BJ (cell line): ENCODE measurements around the gene LIX1. TPM values are rescaled to one million over a fixed set of nuclear protein-coding genes. Genes with fewer than 3 reads are reported as not detected.

Source experiments
- CTCF ChIA-PET: fragments of 350-600 bp; formaldehyde crosslinking; extraction: SDS; loops from one replicate; lab custom pipeline; 2021; ENCODE audit warnings: antibody characterized with exemption, inconsistent platforms; lab: Yijun Ruan, JAX
- POLR2A ChIA-PET: fragments of 300-600 bp; sonication (Branson Sonifier 250); formaldehyde crosslinking; extraction: SDS; loops from one replicate; lab custom pipeline; 2021; ENCODE audit warnings: antibody characterized with exemption; lab: Charles Lee
- DNase-seq: peaks from one replicate; pipeline ENCODE4 v3.0.0-alpha.2; 2011; ENCODE audit warnings: low read depth
- H3K27me3 ChIP-seq: 2 replicates; pipeline ENCODE4 v1.6.0; 2011; ENCODE audit warnings: low read length; ENCODE audit not compliant: control insufficient read depth, insufficient read depth
- H3K36me3 ChIP-seq: 2 replicates; pipeline ENCODE4 v1.5.1; 2011; ENCODE audit warnings: low read length; ENCODE audit not compliant: control insufficient read depth, insufficient read depth
- H3K4me3 ChIP-seq: 2 replicates; pipeline ENCODE4 v1.5.1; 2011; ENCODE audit warnings: low read depth, mild to moderate bottlenecking, control low read depth, low read length
- polyA plus RNA-seq: library from polyadenylated mRNA; depleted of rRNA; stranded (reverse); fragments of >200 nt; gene quantifications from 2 replicates; pipeline ENCODE4 v1.2.3, GENCODE V29; 2011
- TF ChIP-seq, protein P1 (sequence below): IDR thresholded peaks from 2 replicates; pipeline ENCODE4 v1.5.1; 2011; ENCODE audit warnings: low read depth, mild to moderate bottlenecking, control low read depth, inconsistent platforms, low read length, moderate library complexity; ENCODE audit not compliant: insufficient read depth

LIX1 gene
- polyA plus RNA-seq, 1 experiment, result not detected

- no peaks in the 10 kb centered on the region for H3K36me3 ChIP-seq
- H3K4me3 ChIP-seq, result no peak overlapping the region
- CTCF ChIA-PET, result no interaction called here
- TF ChIP-seq, protein P1, sequence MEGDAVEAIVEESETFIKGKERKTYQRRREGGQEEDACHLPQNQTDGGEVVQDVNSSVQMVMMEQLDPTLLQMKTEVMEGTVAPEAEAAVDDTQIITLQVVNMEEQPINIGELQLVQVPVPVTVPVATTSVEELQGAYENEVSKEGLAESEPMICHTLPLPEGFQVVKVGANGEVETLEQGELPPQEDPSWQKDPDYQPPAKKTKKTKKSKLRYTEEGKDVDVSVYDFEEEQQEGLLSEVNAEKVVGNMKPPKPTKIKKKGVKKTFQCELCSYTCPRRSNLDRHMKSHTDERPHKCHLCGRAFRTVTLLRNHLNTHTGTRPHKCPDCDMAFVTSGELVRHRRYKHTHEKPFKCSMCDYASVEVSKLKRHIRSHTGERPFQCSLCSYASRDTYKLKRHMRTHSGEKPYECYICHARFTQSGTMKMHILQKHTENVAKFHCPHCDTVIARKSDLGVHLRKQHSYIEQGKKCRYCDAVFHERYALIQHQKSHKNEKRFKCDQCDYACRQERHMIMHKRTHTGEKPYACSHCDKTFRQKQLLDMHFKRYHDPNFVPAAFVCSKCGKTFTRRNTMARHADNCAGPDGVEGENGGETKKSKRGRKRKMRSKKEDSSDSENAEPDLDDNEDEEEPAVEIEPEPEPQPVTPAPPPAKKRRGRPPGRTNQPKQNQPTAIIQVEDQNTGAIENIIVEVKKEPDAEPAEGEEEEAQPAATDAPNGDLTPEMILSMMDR, result no peak
- no peak for DNase-seq
- no peaks in the 10 kb centered on the region for H3K27me3 ChIP-seq
- POLR2A ChIA-PET, result no interaction called here
These were observed 75.0 kb downstream of the LIX1 start for GRCh38 chr5:97067296-97067850.

DNA sequence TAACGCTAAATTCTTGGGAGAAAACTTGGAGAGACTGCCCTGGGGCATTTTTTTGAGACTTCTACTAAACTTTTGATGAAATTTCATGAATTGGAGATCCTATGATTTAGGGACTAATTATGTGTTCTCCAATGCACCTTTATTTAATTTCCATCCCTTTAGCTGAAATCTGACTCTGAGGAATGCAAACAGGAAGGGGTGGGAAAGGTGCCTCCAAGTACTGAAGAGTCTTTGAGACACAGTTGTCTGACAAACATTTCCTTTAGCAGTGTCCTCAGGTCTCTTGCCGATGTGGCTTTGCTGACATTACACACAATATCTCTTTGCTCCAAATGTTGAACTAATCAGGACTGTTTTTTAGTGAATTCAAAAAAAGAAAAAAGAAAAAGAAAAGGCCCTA is 76.9 kb downstream of the LIX1 start:
- CTCF ChIA-PET, result no interaction called here
- TF ChIP-seq, protein P1, result no peak
- H3K36me3 ChIP-seq, result no peaks in the 10 kb centered on the region
- H3K27me3 ChIP-seq, result no peaks in the 10 kb centered on the region
- POLR2A ChIA-PET, result no interaction called here
- no peak overlapping the region for H3K4me3 ChIP-seq
- DNase-seq, result no peak

DNA sequence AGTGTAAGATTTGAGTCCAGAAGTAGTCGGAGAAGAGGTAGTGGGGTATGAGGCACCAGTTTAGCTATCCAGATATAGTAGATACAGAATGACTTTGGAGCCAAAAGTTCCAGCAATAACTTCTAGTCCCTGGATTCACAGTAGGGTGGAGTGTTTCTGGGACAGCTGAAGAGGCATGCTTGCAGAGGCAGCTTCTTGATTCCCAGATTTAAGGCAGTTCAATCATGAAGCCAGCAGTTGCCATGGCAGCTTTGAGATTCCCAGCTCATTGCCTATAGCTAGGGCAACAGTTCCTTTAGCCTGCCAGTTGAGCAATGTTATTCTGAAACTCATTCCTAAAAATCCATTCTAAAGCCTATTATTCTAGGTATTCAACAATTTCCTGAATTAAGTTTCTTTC is 79.2 kb downstream of the LIX1 start:
- H3K36me3 ChIP-seq, result no peaks in the 10 kb centered on the region
- no peak for DNase-seq
- H3K4me3 ChIP-seq, result no peak overlapping the region
- ChIA-PET CTCF (no interaction called here), POLR2A (no interaction called here)
- TF ChIP-seq, protein P1, result no peak
- H3K27me3 ChIP-seq, result peaks cover 1% of the 10 kb centered on the region; the same call in 1 of the 2 replicates

GRCh38 chr5:97062046-97062445 is 80.4 kb downstream of the LIX1 start:
- ChIA-PET POLR2A (no interaction called here), CTCF (interaction anchor here (2.8 kb wide), 1 partner anchor 13 kb away, joined by 14 read pairs; no protein-coding TSS in a partner anchor)
- TF ChIP-seq, protein P1, result no peak
- H3K4me3 ChIP-seq, result no peak overlapping the region
- H3K36me3 ChIP-seq, result no peaks in the 10 kb centered on the region
- peaks cover 1% of the 10 kb centered on the region; the same call in 1 of the 2 replicates for H3K27me3 ChIP-seq
- DNase-seq, result no peak

DNA sequence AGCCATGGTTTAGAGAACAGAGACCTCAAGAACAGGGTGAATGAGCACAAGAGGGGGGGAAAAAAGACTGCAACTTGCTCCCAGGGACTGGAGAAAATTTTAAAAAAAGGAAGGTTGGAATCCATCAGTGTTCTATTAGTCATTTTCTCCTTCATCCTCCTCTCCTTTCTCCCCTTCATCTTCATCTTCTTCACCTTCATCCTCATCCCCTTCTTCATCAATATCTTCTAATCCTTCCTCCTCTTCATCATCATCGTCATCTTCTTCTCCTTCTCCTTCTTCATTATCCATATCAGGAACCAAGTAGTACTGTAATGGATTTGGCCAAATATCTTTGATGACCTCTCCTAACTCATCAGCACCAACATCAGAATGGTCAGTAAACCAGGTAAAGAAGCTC is 86.1 kb downstream of the LIX1 start:
- no peak for DNase-seq
- TF ChIP-seq, protein P1, result no peak
- no peaks in the 10 kb centered on the region for H3K36me3 ChIP-seq
- H3K4me3 ChIP-seq, result no peak overlapping the region
- ChIA-PET POLR2A (no interaction called here), CTCF (interaction anchor here (0.5 kb wide), 1 partner anchor 13 kb away, joined by 4 read pairs; no protein-coding TSS in a partner anchor)
- peaks cover 4% of the 10 kb centered on the region for H3K27me3 ChIP-seq
